Neural progenitor cell (in vitro differentiated cells): Measurements from ENCODE around the gene TMEM247.

ENCODE experiments used
- CTCF ChIP-seq: fragments of 200-600 bp; sonication (generic); IDR thresholded peaks from 2 replicates; pipeline ENCODE4 v1.5.1; 2017; ENCODE audit warnings: antibody characterized with exemption, mild to moderate bottlenecking
- EZH2 ChIP-seq: fragments of 200-600 bp; sonication (generic); IDR thresholded peaks from 2 replicates; pipeline ENCODE4 v1.6.1; 2017; ENCODE audit warnings: antibody characterized with exemption, mild to moderate bottlenecking, moderate library complexity
- EZH2phosphoT487 ChIP-seq: fragments of 200-600 bp; sonication (generic); IDR thresholded peaks from 2 replicates; pipeline ENCODE4 v1.6.1; 2017; ENCODE audit warnings: antibody characterized with exemption

DNA sequence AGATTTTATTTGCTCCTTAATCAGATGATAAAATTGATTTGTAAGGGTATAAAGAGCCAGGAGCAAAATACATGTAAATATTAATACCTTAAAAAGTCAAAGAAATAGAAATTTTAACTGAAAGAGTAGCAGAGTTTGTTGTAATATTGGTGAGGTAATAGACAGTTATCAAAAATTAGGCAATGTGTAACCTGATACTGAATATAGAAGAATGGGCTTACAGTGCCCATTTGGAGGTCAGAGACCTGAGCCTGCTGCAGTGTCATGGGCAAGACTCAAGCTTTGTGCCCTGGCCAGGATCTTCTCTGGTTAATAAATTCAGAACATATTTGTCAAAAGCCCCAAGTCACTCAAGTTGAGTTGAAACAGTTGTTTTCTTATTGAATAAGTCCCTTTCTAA is 29.7 kb upstream of the TMEM247 start:
- TF ChIP-seq CTCF (no peak), EZH2phosphoT487 (no peak), EZH2 (no peak)
